HG02884 (cell line): Measurements from ENCODE around the gene PCDHB6.
"Not testable (repeated sequence)": the region's sequence is repeated elsewhere in the genome, so short reads cannot be mapped to it uniquely, and the experiment has no call there.

ENCODE experiments used
- ATAC-seq: cut with Tn5 transposase; IDR thresholded peaks from one replicate; pipeline ENCODE4 v1.9.1; 2021; ENCODE audit warnings: mild to moderate bottlenecking, moderate library complexity; ENCODE audit not compliant: unreplicated experiment

Gene PCDHB6

GRCh38 chr5:141149812-141150211 is at the start of gene PCDHB6:
TSS of gene PCDHB6 (plus strand) at chr5:141150057. CDS start at chr5:141150258, 201 bp downstream.
- no peak for ATAC-seq

- no peak for ATAC-seq
Measured at GRCh38 chr5:141100243-141100805, 49.5 kb upstream of the PCDHB6 start, which contains the start of gene PCDHB3. TSS of gene PCDHB3 (plus strand) at chr5:141100473. CDS start at chr5:141100650, 177 bp downstream.

- ATAC-seq, result no peak
Measured at GRCh38 chr5:141101059-141101458, 48.8 kb upstream of the PCDHB6 start.

- ATAC-seq, result not testable (repeated sequence)
Measured at GRCh38 chr5:141102070-141102469, 47.8 kb upstream of the PCDHB6 start.

GRCh38 chr5:141102471-141102870 is 47.4 kb upstream of the PCDHB6 start:
- ATAC-seq, result not testable (repeated sequence)

GRCh38 chr5:141105350-141105749 is 44.5 kb upstream of the PCDHB6 start:
- ATAC-seq, result no peak

- no peak for ATAC-seq
Measured at GRCh38 chr5:141119250-141119649, 30.6 kb upstream of the PCDHB6 start.

GRCh38 chr5:141121563-141121962 is 28.3 kb upstream of the PCDHB6 start, which contains the start of gene PCDHB4:
TSS of gene PCDHB4 (plus strand) at chr5:141121818. CDS start at chr5:141121999, 181 bp downstream.
- no peak for ATAC-seq

GRCh38 chr5:141121985-141122384 is 27.9 kb upstream of the PCDHB6 start:
- no peak for ATAC-seq

- ATAC-seq, result not testable (repeated sequence)
Measured at GRCh38 chr5:141123396-141124135, 26.3 kb upstream of the PCDHB6 start.

GRCh38 chr5:141127305-141127704 is 22.6 kb upstream of the PCDHB6 start:
- no peak for ATAC-seq

- no peak for ATAC-seq
Measured at GRCh38 chr5:141135030-141135717, 14.7 kb upstream of the PCDHB6 start, which contains the start of gene PCDHB5. TSS of gene PCDHB5 (plus strand) at chr5:141135206. CDS start at chr5:141135435, 229 bp downstream.

- no peak for ATAC-seq
Measured at GRCh38 chr5:141135718-141136266, 14.1 kb upstream of the PCDHB6 start.

- not testable (repeated sequence) for ATAC-seq
Measured at GRCh38 chr5:141137346-141137745, 12.5 kb upstream of the PCDHB6 start.

GRCh38 chr5:141150224-141150992 is 551 bp downstream of the PCDHB6 start:
- ATAC-seq, result no peak

GRCh38 chr5:141150993-141151325 is 1.1 kb downstream of the PCDHB6 start:
- no peak for ATAC-seq

GRCh38 chr5:141151632-141152031 is 1.8 kb downstream of the PCDHB6 start:
- ATAC-seq, result not testable (repeated sequence)

GRCh38 chr5:141152096-141152495 is 2.2 kb downstream of the PCDHB6 start:
- not testable (repeated sequence) for ATAC-seq

- no peak for ATAC-seq
Measured at GRCh38 chr5:141155540-141156374, 5.9 kb downstream of the PCDHB6 start.

- not testable (repeated sequence) for ATAC-seq
Measured at GRCh38 chr5:141157356-141157755, 7.5 kb downstream of the PCDHB6 start.
